GM12801 (cell line): Measurements from ENCODE around the gene ELMO1.

Experiments
- TF ChIP-seq, protein P1 (sequence below): IDR thresholded peaks from one replicate; pipeline ENCODE4 v1.5.1; 2011; ENCODE audit warnings: control low read depth; ENCODE audit not compliant: insufficient read length; ENCODE audit errors: extremely low read depth

ELMO1 gene

DNA sequence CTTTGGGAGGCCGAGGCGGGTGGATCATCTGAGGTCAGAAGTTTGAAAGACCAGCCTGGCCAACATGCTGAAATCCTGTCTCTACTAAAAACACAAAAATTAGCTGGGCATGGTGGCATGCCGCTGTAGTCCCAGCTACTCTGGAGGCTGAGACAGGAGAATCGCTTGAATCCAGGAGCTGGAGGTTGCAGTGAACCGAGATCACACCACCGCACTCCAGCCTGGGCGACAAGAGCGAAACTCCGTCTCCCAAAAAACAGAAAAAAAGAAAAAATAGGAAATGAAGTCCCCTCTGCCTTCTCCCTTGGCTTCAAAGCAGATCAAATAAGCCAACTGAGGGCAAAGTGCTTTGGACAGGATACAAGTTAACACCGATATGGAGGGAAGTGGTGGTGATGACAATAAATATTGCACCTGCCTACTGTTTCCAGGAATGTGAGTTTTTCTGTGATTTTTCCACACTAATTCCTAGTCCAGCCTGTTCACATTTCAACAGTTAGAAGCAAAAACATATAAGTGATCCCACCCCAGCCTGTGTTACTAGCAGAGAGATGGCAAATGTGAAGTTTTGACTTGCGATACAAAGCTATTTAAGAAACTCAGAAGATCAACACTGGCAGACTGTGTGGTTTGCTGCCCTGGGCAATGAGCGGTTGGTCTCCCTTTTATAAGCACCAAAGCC, 433.2 kb downstream of the ELMO1 start:
- TF ChIP-seq, protein P1, sequence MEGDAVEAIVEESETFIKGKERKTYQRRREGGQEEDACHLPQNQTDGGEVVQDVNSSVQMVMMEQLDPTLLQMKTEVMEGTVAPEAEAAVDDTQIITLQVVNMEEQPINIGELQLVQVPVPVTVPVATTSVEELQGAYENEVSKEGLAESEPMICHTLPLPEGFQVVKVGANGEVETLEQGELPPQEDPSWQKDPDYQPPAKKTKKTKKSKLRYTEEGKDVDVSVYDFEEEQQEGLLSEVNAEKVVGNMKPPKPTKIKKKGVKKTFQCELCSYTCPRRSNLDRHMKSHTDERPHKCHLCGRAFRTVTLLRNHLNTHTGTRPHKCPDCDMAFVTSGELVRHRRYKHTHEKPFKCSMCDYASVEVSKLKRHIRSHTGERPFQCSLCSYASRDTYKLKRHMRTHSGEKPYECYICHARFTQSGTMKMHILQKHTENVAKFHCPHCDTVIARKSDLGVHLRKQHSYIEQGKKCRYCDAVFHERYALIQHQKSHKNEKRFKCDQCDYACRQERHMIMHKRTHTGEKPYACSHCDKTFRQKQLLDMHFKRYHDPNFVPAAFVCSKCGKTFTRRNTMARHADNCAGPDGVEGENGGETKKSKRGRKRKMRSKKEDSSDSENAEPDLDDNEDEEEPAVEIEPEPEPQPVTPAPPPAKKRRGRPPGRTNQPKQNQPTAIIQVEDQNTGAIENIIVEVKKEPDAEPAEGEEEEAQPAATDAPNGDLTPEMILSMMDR: no peak

DNA sequence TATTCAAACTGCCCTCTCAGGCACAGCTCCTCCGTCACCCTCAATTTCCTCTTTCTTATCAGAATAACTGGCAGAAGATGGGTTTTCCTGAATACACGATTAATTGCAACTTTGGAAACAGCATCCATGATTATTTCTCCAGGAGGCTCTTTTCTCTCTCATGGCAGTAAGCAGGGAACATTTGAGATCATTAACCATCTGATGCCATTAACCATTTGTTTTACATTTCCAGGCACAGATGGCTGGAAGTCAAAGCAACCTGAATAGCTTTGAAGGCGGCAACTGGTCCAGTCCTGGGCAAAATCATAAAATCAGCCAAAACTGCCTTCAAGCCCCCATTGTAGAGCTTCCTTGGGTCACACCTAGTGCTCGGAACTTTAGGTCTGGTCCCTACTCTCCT, 434.9 kb downstream of the ELMO1 start:
- TF ChIP-seq, protein P1: no peak

DNA sequence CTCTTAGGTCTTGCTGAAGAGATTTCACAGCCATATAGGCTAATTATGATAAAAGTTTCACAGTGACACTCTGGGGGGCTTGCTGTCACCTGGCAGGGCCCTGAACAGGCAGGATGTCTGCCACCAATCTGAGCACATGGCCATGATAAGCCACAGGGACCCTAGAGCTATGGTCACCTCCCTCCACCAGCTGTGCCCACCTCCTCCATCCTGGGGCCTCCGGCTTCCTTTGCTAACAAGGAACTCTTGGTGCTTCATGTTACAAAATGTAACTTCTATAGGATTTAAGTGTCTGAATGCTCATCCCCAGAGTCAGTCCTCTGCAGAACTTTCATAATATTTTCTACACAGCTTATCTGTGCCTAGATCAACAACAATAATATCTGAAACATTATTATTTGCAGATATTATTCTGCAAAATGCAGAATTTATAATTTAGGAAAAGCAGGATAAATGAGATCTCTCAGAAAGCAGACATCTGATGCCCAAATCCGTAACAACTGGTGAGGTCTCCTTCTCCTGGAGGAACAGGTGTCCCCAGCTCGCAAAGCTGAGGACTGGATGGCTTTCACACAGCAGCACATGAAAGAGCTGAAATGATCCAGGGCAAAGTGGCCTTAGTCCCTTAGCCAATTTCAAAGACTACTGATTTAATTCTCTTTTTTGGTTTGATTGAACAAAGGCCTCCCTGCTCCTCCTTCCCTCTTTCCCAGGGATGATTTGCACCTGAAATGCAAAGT, 437.3 kb downstream of the ELMO1 start:
- TF ChIP-seq, protein P1: no peak

DNA sequence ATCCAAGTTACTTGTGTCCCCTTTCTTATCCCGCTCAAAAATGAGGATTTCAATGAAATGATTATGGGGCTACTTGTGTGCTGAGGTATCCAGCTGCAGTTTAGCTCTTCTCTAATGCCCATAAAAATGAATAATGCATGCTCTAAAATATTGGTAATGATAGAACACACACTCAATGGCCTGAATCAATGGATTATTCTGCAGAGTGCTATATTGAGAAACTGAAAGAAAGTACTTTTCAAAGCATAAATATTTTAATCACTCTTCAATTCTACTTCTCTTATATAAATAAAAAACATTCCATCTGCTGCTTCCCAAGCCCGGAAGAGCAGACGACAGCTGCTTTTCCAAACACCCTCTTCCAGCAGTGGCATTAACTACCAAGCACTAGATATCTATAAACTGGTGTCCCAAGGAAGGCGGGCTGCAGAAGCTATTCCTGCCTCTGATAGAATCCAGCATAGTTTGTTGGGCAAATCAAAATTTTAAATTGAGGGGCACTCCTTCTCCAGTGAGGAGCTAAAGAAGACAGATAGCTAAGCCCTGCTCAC, 439.5 kb downstream of the ELMO1 start:
- TF ChIP-seq, protein P1: no peak

DNA sequence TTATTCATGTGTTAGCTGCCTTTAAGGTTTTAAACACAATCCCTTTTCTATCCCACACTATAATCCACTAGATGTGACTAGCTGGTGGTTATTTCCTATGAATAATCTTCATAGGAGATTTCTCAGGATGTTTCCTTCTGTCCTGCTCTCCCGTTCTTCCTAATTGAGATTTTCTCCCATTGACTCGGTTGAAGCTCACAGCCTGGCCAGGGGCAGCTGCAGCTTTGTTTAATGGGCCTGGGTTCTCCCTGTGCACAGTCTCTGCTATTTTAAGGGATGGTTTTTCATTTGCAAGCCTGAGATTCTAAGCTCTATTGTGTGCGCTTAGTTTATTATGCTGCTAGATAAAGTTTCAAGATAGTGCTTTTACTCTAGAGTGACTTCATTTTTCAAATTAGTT, 441.0 kb downstream of the ELMO1 start:
- TF ChIP-seq, protein P1: no peak

DNA sequence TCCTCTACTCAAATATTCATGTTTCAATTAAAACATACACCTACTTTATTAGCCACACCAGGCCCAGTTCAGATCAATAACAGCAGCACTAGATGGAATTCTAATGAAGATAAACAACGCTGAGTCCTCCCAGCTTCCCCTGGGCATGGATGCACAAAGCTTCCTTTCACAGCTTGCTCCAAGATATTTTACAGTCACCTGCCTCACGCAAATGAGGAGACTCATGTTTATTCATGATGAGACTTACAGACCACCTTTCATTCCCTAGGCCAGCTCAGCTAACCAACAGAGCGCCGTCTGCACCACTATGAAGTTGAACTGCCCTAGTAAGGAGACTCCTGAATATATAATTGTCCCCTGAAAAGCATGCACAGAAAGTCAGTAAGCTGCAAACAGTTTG, 441.4 kb downstream of the ELMO1 start:
- TF ChIP-seq, protein P1: no peak

DNA sequence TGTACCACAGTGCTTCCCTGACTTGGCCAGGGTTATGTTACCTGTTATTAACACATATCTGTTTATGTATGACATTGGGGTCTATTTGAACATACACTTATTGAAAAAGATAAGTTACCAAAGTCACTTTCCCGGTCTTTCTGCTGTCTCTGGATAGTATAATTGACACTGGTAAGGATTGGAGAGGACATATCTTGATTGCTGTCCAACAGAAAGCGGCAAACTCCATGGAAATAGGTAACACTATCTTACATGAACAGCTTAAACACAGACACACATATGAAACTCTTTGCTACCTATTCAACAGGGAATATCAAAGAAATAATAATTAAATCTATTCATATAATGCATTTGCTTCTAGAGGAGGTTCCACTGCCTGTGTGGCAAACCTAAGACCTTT, 441.9 kb downstream of the ELMO1 start:
- TF ChIP-seq, protein P1: no peak
